Measurements from ENCODE around the gene AEBP1.

Gene AEBP1

DNA sequence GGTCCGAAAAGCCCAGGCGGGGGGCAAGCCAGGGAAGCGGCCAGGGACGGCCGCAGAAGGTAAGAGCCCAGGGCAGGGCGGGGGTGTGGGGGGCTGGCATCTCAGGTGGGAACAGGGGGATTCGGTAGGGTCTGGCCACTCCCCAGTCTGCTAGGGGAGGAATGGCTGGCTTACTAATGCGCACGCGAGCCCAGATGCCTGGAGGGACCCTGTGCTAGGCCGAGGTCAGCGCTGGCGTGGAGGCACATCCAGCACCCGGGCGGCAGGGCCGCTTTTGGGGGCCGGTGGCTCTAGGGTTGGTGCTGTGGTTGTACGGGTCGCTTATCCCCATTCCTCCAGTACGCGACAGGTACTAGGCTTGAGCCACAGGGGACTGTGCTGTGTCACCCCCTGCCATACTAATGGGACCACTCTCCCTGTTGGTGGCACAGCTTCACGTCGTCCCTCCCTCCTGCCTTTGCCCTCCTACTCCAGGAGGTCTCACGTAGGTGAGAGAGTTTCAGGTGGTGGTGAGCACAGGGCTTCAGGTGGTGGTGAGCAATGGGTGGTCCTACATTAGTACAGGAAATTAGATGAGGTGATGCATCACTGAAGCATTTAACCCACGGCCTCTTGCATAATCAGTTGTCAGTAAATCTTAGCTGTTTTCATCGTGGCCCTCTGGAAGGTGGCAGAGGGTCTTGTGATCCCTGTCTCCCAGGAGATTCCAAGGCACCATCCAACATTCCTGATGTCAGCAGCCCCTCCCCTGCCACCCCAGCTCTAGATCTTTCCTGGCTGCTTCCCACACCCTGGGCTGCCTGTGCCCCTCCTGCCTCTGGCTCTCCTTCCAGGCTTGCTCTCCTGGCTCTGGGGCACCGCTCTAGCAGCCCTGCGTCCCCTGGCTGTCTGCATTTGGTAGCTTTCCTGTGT lies 971 bp downstream of the AEBP1 start:
- peak; percentile 61 for DNase-seq (ENCODE audit: low spot score)

DNA sequence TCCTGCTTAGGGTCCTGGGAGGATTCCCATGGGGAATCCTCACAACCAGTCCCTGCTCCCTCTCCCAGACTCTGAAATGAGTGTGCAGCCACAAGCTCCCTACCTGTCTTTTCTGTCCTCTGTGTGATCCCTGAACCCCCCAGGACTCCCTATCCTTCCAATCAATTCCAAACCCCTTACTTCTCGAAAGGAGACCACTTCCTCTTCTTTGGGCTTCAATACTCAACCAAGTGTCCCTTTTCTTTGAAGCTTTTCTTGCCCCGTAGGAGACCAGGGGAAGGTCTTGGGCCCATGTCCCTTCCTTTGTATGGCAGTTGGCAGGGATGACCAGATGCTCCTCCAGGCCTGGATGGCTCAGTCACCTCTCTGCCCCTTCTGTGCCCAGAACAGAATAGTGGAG lies 1.7 kb downstream of the AEBP1 start:
- DNase-seq (ENCODE audit: low spot score): no peak

DNA sequence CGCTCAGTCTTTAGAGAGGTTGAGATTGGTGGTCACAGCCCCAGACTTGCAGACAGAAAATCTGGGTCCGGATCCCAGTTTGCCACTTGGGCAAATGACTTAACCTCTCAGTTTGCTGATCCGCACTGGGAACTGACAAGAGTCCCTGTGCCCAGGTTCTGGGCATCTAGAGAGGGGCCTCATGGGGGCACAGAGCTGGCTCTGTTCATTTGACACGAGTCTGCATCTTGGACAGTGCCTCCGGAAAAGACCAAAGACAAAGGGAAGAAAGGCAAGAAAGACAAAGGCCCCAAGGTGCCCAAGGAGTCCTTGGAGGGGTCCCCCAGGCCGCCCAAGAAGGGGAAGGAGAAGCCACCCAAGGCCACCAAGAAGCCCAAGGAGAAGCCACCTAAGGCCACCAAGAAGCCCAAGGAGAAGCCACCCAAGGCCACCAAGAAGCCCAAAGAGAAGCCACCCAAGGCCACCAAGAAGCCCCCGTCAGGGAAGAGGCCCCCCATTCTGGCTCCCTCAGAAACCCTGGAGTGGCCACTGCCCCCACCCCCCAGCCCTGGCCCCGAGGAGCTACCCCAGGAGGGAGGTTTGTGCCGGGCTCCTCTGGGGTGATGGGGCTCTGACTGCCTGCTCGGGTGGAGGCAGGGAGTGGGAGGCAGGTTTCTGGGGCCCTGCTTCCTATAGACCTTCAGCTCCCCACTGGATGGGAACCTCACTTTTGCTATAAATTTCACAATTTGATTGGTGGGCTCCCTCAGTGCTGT lies 2.3 kb downstream of the AEBP1 start:
- no peak for DNase-seq (ENCODE audit: low spot score)

DNA sequence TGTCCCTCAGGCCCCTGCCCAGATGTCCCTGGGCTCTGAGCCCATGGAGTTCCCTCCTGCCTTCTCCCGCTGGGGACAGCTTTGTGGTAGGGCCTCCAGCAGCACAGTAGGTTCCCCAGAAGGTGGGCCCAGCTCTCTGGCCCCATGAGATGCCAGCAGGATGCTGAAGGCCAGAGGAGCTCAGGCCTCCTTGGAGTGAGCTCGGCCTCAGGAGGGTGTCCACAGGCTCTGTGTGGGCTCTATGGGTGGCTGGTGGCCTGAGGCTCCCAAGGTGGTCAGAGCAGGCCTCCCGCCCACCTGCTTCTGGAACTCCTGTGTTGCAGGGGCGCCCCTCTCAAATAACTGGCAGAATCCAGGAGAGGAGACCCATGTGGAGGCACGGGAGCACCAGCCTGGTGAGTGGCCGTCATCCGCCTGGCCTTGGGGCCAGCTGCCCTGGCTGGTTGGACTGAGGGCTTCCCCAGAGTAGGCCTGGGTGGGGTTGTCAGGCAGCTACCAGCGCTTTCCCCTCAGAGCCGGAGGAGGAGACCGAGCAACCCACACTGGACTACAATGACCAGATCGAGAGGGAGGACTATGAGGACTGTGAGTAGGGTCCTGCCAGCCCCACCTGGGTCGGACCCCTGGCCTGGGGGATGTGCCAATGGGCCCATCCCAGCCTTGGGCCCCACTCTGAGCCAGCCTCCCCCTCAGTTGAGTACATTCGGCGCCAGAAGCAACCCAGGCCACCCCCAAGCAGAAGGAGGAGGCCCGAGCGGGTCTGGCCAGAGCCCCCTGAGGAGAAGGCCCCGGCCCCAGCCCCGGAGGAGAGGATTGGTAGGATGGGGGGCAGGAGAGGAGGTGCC lies 3.2 kb downstream of the AEBP1 start:
- DNase-seq (ENCODE audit: low spot score): no peak

DNA sequence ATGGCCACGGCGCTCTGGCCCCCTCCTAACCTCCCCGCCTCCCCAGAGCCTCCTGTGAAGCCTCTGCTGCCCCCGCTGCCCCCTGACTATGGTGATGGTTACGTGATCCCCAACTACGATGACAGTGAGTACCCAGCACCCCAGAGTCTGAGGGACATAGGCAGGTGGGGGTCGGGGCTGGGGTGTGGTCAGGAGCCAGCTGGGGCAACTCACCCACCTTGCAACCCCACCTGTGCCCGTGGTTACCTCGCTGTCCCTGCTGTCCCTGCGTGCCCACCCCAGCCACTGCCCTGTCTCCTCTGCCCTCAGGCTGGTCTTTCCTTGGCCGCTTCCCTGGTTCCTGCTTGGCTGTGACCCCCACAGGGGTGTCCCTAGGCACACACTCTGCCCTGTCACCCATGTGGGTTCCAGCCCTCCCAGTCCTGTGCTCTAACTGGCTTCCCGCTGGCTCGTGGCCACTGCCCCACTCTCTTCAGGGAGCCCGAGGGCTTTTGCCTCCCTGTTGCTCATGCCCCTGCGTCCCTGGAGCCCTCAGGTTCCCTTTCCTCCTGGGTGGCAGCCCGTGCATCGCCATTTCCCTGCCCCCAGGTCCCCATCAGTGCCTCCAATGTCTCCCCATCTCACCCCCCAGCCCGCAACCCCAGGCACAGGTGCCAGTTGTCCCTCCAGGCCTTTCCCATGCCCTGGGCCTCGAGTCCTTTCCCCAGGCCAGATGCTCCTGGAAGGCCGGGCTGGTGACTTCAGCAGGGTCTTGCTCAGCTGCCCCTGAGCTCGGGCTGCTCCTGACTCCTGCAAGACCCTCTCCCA lies 4.0 kb downstream of the AEBP1 start:
- no peak for DNase-seq (ENCODE audit: low spot score)

DNA sequence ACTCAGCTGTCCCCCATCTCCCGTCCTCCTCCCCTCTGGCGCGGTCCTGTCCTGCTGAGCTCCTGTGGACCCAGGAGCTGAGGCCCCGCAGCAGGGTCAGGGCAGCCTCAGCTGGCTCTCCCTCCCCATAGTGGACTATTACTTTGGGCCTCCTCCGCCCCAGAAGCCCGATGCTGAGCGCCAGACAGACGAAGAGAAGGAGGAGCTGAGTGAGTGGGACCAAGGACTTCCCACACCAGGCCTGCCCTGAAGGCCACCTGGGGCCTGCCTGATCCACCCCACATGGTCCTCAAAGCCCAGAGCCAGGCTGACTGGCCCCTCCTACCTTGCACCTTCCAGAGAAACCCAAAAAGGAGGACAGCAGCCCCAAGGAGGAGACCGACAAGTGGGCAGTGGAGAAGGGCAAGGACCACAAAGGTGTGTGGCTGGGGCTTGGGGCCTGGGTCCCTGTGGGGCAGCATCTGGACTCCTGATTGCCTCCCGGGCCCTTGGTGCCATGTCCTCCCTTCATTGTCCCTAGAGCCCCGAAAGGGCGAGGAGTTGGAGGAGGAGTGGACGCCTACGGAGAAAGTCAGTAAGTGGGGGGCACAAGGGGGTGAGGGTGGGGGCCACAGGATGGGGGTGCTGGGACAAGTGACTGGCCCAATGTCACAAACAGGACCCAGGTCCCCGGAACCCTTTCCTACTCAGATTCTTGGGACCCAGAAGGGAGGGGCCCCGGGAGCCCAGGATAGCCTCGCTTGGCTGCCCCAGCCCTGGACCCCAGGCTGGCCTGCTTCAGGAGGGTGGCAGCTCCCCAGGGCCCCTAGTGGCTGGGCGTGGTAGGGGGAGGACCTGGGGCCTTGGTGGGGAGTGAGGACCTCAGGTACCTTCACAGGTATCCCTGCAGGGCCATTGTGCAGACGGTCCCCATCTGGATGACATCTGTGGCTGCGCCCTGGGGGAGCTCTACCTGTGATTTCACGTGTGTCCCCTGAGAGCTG lies 4.9 kb downstream of the AEBP1 start:
- no peak for DNase-seq (ENCODE audit: low spot score)

DNA sequence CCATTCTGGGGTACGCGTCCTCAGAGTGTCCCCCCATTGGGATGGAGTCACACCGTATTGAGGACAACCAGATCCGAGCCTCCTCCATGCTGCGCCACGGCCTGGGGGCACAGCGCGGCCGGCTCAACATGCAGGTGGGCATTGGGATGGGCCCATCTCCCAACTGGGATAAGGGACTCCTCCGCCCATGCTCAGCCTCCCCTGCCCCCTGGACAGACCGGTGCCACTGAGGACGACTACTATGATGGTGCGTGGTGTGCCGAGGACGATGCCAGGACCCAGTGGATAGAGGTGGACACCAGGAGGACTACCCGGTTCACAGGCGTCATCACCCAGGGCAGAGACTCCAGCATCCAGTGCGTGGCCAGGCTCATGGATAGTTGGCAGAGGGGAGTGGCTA lies 5.8 kb downstream of the AEBP1 start:
- DNase-seq (ENCODE audit: low spot score): no peak

DNA sequence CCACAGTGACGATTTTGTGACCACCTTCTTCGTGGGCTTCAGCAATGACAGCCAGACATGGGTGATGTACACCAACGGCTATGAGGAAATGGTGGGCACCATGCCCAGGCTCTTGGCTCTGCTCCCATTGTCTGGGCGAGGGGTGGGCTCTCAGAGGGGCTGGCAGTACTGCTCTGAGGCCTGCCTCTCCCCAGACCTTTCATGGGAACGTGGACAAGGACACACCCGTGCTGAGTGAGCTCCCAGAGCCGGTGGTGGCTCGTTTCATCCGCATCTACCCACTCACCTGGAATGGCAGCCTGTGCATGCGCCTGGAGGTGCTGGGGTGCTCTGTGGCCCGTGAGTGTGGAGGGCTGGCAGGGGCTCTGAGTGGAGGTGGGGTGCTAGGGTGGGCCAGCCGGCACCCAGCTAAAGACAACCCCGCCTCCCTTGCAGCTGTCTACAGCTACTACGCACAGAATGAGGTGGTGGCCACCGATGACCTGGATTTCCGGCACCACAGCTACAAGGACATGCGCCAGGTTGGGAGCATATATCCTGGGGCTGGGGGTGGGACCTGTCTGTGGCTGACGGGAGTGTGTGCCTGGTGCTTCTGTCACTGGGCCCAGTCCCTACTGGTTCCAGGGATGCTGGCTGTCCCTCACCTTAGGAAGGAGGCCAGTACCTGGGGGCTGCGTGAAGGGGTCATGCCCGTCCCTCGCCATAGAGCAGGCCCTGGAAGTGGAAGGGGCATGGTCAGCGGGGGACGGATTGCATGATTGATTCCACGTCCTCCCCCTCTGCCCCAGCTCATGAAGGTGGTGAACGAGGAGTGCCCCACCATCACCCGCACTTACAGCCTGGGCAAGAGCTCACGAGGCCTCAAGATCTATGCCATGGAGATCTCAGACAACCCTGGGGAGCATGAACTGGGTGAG lies 6.8 kb downstream of the AEBP1 start:
- no peak for DNase-seq (ENCODE audit: low spot score)

DNA sequence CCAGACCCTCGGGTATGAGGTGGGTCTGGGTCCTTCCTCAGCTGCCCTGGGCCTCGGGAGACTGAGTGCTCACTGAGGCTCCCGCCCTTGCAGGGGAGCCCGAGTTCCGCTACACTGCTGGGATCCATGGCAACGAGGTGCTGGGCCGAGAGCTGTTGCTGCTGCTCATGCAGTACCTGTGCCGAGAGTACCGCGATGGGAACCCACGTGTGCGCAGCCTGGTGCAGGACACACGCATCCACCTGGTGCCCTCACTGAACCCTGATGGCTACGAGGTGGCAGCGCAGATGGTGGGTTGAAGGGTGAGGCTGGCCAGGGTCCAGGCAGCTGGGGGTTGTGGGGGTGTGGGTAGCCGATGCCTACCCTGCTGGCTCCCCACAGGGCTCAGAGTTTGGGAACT lies 7.6 kb downstream of the AEBP1 start:
- DNase-seq (ENCODE audit: low spot score): no peak

DNA sequence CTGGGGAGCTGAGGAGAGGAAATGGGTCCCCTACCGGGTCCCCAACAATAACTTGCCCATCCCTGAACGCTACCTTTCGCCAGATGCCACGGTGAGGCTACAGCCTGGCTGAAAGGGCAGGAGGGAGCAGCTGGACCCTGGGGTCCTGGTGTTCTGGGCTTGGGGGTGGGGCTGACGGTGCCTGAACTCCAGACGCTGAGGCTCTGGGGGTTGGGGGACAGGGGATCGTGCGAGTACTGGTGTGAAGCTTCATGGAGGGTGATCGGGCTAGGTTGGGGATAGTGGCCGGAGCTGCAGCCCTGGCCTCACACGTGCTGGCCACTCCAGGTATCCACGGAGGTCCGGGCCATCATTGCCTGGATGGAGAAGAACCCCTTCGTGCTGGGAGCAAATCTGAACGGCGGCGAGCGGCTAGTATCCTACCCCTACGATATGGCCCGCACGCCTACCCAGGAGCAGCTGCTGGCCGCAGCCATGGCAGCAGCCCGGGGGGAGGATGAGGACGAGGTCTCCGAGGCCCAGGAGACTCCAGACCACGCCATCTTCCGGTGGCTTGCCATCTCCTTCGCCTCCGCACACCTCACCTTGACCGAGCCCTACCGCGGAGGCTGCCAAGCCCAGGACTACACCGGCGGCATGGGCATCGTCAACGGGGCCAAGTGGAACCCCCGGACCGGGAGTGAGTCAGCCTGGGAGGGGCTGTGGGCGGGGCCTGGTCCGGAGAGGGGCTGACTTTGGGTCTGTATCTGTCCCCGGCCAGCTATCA lies 8.3 kb downstream of the AEBP1 start:
- DNase-seq (ENCODE audit: low spot score): no peak

DNA sequence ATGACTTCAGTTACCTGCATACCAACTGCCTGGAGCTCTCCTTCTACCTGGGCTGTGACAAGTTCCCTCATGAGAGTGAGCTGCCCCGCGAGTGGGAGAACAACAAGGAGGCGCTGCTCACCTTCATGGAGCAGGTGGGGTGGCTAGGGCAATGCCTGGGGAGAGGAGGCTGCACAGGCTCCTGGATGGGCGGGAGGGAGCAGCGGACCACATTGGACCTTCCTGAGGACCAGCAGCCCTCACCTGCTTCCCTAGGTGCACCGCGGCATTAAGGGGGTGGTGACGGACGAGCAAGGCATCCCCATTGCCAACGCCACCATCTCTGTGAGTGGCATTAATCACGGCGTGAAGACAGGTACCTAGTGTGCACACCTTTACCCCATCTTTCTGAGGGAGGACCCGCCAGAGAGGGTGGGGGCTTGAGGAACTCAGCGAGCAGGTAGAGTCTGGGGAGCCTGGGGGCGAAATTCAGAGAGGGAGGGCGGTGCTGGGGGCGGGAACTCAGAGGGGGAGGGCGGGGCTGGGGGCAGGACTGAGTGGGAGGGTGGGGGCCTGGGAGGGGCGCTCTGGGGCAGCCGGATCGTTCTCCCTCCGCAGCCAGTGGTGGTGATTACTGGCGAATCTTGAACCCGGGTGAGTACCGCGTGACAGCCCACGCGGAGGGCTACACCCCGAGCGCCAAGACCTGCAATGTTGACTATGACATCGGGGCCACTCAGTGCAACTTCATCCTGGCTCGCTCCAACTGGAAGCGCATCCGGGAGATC lies 9.0 kb downstream of the AEBP1 start:
- DNase-seq (ENCODE audit: low spot score): no peak

DNA sequence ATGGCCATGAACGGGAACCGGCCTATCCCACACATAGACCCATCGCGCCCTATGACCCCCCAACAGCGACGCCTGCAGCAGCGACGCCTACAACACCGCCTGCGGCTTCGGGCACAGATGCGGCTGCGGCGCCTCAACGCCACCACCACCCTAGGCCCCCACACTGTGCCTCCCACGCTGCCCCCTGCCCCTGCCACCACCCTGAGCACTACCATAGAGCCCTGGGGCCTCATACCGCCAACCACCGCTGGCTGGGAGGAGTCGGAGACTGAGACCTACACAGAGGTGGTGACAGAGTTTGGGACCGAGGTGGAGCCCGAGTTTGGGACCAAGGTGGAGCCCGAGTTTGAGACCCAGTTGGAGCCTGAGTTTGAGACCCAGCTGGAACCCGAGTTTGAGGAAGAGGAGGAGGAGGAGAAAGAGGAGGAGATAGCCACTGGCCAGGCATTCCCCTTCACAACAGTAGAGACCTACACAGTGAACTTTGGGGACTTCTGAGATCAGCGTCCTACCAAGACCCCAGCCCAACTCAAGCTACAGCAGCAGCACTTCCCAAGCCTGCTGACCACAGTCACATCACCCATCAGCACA lies 9.7 kb downstream of the AEBP1 start:
- DNase-seq (ENCODE audit: low spot score): no peak

DNA sequence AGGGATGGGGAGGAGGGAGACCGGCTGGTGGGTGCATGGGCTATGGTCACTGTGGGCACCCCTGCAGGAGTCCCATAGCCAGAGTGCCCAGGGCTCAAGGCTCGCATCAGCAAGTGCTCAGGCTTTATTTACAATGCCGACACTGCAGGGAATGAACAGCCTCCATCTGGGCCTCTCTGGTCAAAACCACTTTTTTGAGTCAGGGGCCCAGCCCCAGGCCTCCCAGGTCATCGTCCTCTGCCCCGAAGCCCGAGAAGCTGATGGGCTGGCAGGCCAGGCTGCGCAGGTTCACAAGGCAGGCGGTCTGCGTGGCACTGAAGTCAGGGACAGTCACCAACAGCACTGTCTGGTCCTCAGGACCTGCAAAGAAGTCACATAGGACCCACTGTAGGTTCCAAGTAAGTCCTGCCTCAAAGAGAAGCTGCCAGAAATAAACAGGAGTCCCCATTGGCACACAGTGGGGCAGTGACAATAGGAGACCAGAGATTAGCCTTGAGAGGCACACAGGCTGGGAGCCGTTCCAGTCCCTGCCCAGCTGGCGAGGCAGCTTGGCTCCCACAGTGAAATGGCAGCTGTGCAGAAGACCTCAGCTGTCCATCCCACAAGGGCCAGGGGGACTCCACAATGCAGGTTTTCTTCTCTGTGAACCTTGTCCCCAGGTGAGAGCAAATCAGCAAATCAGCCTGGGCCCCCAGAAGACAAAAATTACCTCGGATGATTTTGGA lies 10.6 kb downstream of the AEBP1 start:
- DNase-seq (ENCODE audit: low spot score): peak; percentile 87

DNA sequence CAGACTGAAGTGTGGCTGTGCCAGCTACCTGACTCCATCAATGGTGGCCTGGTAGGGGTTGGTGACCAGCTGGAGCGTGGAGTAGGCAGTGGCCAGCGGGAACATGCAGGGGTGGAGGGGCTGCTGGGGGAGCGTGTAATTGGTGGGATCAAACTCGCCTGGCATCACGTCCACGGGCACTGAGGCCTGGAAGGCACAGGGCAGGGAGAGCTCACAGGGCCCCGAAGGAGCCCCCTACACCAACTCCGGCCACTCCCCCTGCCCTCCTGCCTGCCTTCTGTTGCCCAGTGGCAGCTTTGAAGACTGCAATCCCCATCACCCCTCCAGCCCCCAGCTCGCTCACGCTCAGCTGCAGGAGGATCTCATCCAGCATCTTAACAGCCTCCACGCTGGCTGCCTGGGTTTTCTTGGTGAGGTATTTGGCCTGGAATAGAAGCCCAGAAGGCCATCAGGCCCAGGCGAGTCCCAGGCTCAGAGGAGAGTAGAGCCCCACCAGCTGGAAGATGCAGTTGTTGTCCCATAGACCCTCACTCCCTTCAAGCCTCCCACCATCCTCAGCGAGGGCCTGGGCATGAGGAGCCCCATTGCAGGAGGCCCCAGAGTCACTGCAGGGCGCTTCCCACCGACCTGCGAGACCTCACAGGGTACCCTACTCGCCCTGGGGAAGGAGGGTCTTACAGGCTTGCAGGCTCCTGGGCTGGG lies 12.1 kb downstream of the AEBP1 start:
- DNase-seq (ENCODE audit: low spot score): no peak

DNA sequence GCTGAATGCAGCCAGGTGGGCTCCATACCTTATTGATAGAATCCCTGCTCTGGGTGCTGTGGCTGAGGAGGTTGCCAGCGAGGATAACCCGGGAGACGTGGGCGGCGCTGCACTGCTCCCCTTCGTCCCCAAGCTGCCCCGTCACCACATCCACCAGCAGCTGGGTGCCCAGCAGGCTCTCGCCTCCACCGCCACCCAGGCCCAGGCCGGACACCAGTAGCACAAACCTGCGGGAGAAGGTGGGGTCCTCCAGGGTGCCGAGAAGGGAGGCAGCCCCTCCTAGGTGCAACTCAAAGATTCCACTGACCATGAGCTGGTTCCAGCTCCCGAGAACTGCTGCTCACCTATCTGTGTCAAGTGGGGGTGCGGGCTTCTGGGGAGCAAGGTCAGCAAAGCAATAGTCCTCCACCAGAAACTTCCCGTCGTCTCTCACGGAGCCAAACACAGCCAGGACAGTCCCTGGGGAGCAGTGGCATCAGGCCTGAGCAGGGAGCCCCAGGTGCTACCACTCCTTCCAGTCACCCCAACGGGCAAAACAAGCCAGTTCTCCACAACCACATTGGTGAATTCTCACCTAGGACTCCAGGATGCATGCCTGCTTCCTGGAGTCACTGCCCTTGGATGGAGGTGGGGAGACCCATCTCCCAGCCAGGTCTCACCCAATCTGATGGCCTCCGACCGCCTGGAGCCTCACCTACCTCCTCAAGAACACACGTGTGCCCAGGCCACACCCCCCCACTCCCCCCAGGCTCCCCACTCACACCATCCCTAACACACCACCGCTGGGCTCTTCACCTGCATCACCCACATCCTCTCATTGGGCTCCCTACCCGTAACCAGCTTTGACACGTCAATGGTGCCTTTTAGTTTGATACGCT lies 12.9 kb downstream of the AEBP1 start:
- no peak for DNase-seq (ENCODE audit: low spot score)

Measured in putamen (tissue), 1 donor.